ENCODE results near the gene SMCHD1. TPM values are rescaled to one million over a fixed set of nuclear protein-coding genes. Genes with fewer than 3 reads are reported as not detected.

The SMCHD1 gene
- total RNA-seq, 1 experiment from 2014 or later: 48.6 TPM

DNA sequence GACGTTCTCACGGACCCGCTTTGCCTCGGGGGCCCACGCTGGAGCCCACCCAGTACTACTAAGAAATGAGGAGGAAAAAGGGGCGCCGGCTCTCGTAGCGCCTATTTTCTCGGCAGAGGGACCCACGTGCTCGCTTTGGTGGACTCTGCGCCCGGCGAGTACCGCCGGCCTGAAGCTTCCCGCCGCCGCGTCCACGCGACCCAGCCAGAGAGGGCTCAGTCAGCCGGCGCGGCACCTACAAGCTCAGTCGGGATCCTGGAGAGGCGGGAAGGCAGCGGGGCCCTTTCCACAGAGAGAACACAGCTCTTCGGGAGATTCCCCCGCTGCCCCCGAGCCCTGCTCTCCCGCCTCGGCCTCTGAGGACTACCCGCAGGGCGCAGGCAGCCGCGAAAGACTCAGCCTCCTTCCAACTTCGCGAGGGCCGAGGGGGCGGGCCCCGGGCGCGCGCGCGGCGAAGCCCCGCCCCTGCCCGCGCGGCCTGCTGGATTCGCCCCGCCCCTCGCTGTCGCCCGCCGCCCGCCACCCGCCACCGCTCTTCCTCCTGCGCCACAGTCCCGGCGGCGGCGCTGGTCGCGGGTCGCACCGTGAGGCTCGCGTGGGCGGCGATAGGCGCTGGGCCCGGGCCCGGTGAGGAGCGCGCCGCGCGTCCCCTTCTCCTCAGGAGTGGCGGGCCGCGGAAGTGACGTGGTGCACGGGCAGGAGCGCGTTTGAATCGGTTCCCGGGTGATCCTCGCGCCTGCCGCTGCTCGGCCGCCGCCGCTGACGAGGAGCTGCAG lies at the start of gene SMCHD1 (continued):
- TF ChIP-seq ZBTB33 (IDR thresholded peaks at IDR 0.05; ENCODE audit: extremely low read depth, insufficient replicate concordance, low read length) (no peak), ELF1 (IDR thresholded peaks at IDR 0.05; ENCODE audit: borderline replicate concordance, low read depth) (no peak), CEBPB (IDR thresholded peaks at IDR 0.05; ENCODE audit: low read depth) (no peak), JUND (IDR thresholded peaks at IDR 0.05) (no peak; the same call in 1 of the 2 replicates)

DNA sequence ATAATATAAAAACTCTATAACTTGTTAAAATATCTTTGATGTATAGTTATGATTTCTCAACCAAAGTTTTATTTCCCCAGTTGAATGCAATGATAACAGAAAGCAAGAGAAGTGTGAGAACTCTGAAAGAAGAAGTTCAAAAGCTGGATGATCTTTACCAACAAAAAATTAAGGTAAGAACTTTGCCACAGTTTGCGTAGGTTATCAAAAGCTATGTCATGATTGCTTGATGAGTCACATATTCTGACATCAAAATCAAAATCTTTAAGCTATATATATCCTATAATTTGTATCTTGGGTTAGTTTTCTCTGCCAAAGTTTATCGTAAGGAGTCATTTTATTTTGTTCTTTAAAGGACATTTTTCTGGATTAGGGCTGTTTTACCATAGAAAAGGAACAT lies 49.2 kb upstream of the SMCHD1 start:
- no peak for DNase-seq (ENCODE audit: low read depth, low spot score)
- Histone ChIP-seq H2AFZ (ENCODE audit: low read depth, low read length, poor library complexity, severe bottlenecking) (no peak overlapping the region), H4K20me1 (ENCODE audit: insufficient read depth) (no peaks in the 10 kb centered on the region), H3K9me3 (ENCODE audit: control insufficient read depth in 1 of 2, insufficient read depth in 1 of 2, low read depth in 1 of 2, low read length in 2 of 2) (no peaks in the 10 kb centered on the region), H3K9ac (ENCODE audit: low read length) (no peak overlapping the region), H3K27me3 (ENCODE audit: insufficient read depth, low read length) (no peaks in the 10 kb centered on the region), H3K9me2 (ENCODE audit: insufficient read depth) (no peaks in the 10 kb centered on the region), H3K4me1 (ENCODE audit: control insufficient read depth in 1 of 2, insufficient read depth in 2 of 2, low read length in 2 of 2) (no peaks in the 10 kb centered on the region), H3K4me2 (ENCODE audit: low read length) (no peak overlapping the region), H3K4me3 (replicated peaks in 1 of 2; ENCODE audit: low read depth in 1 of 2, low read length in 2 of 2) (no peak overlapping the region), H3K36me3 (ENCODE audit: control insufficient read depth in 1 of 2, insufficient read depth in 2 of 2, low read length in 2 of 2) (peaks cover 31 to 36% of the 10 kb centered on the region in 2 experiments), H3K27ac (ENCODE audit: low read depth, low read length) (no peak overlapping the region), H3K79me2 (ENCODE audit: insufficient read depth, low read length) (no peaks in the 10 kb centered on the region; the same call in 1 of the 2 replicates)
- POLR2A ChIA-PET: interaction anchor here (1.7 kb wide), 1 partner anchor 49 kb away, joined by 4 read pairs; the partner anchor contains the start of gene SMCHD1
- RAD21 ChIA-PET (ENCODE audit: low non-redundant PET in 1 of 2, low total read pairs in 2 of 2, uncharacterized antibody in 2 of 2, unreplicated experiment in 2 of 2): no interaction called here
- intact Hi-C loops (cut with micrococcal nuclease): no loop called here
- TF ChIP-seq FOSL1 (IDR thresholded peaks at IDR 0.05; ENCODE audit: low read depth) (no peak), POLR2A (IDR thresholded peaks at IDR 0.05; ENCODE audit: borderline replicate concordance, extremely low read depth, insufficient read depth, insufficient read length) (no peak), ZNF274 (IDR thresholded peaks at IDR 0.05; ENCODE audit: low read depth, low read length) (no peak), SIN3A (IDR thresholded peaks at IDR 0.05; ENCODE audit: low read depth) (no peak), EGR1 (IDR thresholded peaks at IDR 0.05; ENCODE audit: low read depth) (no peak), SP1 (IDR thresholded peaks at IDR 0.05; ENCODE audit: low read depth) (no peak), RAD21 (IDR thresholded peaks at IDR 0.05; ENCODE audit: low read depth) (no peak), EZH2phosphoT487 (IDR thresholded peaks at IDR 0.05; ENCODE audit: borderline replicate concordance) (no peak), JUND (IDR thresholded peaks at IDR 0.05) (no peak), CTCF (IDR thresholded peaks at IDR 0.05 in 2 of 3, conservative IDR thresholded peaks at IDR 0.05 in 1 of 3; ENCODE audit: borderline replicate concordance in 1 of 3, insufficient read depth in 1 of 3, low read depth in 2 of 3, low read length in 2 of 3) (no peak)
- no peak for ATAC-seq
- CTCF ChIA-PET: no interaction called here
- BruUV-seq (replicated peaks): no TSS peak
